Neural cell (in vitro differentiated cells): ENCODE measurements around the gene NKIRAS1. TPM values are rescaled to one million over a fixed set of nuclear protein-coding genes. Genes with fewer than 3 reads are reported as not detected.

Experiments used
- H2AFZ ChIP-seq: fragments of 200-600, 300-800 bp; sonication (generic), shearing (Covaris generic); 2 replicates; pipeline ENCODE4 v1.6.0; 2014; ENCODE audit warnings: low read depth, mild to moderate bottlenecking, antibody characterized with exemption, low read length, moderate library complexity
- H3F3A ChIP-seq: fragments of 200-600 bp; shearing (Covaris generic); 2 replicates; pipeline ENCODE4 v1.6.1; 2016; ENCODE audit warnings: mild to moderate bottlenecking, moderate library complexity, mixed read lengths, antibody characterized with exemption, low read length; ENCODE audit not compliant: insufficient read depth, poor library complexity, severe bottlenecking
- H3K27ac ChIP-seq: fragments of 200-600, 300-800 bp; sonication (generic), shearing (Covaris generic); 2 replicates; pipeline ENCODE4 v1.5.1; 2014; ENCODE audit warnings: mild to moderate bottlenecking, low read length, moderate library complexity
- H3K27me3 ChIP-seq: fragments of 300-800, 200-600 bp; sonication (generic), shearing (Covaris generic); 2 replicates; pipeline ENCODE4 v1.6.0; 2014; ENCODE audit warnings: mild to moderate bottlenecking, low read depth, low read length, moderate library complexity; ENCODE audit not compliant: insufficient read depth
- H3K36me3 ChIP-seq: fragments of 300-800, 200-600 bp; sonication (generic), shearing (Covaris generic); 2 replicates; pipeline ENCODE4 v1.5.1; 2014; ENCODE audit warnings: mild to moderate bottlenecking, antibody characterized with exemption, low read length, moderate library complexity; ENCODE audit not compliant: insufficient read depth
- H3K4me2 ChIP-seq: fragments of 300-800, 200-600 bp; sonication (generic), shearing (Covaris generic); 2 replicates; pipeline ENCODE4 v1.6.0; 2014; ENCODE audit warnings: mild to moderate bottlenecking, low read length
- H3K4me3 ChIP-seq: fragments of 300-800, 200-600 bp; sonication (generic), shearing (Covaris generic); 2 replicates; pipeline ENCODE4 v1.5.1; 2014; ENCODE audit warnings: mild to moderate bottlenecking, low read length, moderate library complexity
- H3K79me2 ChIP-seq: fragments of 200-600 bp; shearing (Covaris generic); replicated peaks from 2 replicates; pipeline ENCODE4 v1.6.0; 2014; ENCODE audit warnings: mild to moderate bottlenecking, low read length, moderate library complexity; ENCODE audit not compliant: insufficient read depth
- H3K9ac ChIP-seq: fragments of 300-800, 200-600 bp; sonication (generic), shearing (Covaris generic); 2 replicates; pipeline ENCODE4 v1.6.1; 2016; ENCODE audit warnings: mild to moderate bottlenecking, low read length, mixed read lengths
- H3K9me2 ChIP-seq: fragments of 200-600 bp; shearing (Covaris generic); 2 replicates; pipeline ENCODE4 v1.6.1; 2016; ENCODE audit warnings: mild to moderate bottlenecking, low read length, mixed read lengths; ENCODE audit not compliant: insufficient read depth
- H3K9me3 ChIP-seq: fragments of 200-600, 300-800 bp; sonication (generic), shearing (Covaris generic); 2 replicates; pipeline ENCODE4 v1.6.1; 2016; ENCODE audit warnings: mild to moderate bottlenecking, mixed run types, low read length, moderate library complexity, mixed read lengths
- H4K20me1 ChIP-seq: fragments of 200-600 bp; shearing (Covaris generic); 2 replicates; pipeline ENCODE4 v1.6.1; 2016; ENCODE audit warnings: mild to moderate bottlenecking, mixed run types; ENCODE audit not compliant: insufficient read depth
- EP300 ChIP-seq: fragments of 450-650 bp; conservative IDR thresholded peaks from 2 replicates; pipeline ENCODE4 v1.6.1; 2014; ENCODE audit warnings: antibody characterized with exemption, mild to moderate bottlenecking, moderate library complexity; ENCODE audit not compliant: poor library complexity, severe bottlenecking
- EZH2 ChIP-seq: fragments of 200-600, 300-800 bp; shearing (Covaris generic), sonication (generic); IDR thresholded peaks from 2 replicates; pipeline ENCODE4 v1.6.1; 2014; ENCODE audit warnings: antibody characterized with exemption, low read length, borderline replicate concordance, mild to moderate bottlenecking; ENCODE audit not compliant: insufficient read depth, poor library complexity, severe bottlenecking
- MXI1 ChIP-seq: fragments of 450-650 bp; conservative IDR thresholded peaks from 2 replicates; pipeline ENCODE4 v1.6.1; 2014; ENCODE audit warnings: antibody characterized with exemption, mild to moderate bottlenecking; ENCODE audit not compliant: poor library complexity, severe bottlenecking
- POLR2AphosphoS5 ChIP-seq: IDR thresholded peaks from 2 replicates; pipeline ENCODE4 v1.6.1; 2012
- RAD21 ChIP-seq: fragments of 450-650 bp; conservative IDR thresholded peaks from 2 replicates; pipeline ENCODE4 v1.6.1; 2014; ENCODE audit warnings: antibody characterized with exemption, mild to moderate bottlenecking, moderate library complexity
- SMC3 ChIP-seq: fragments of 450-650 bp; conservative IDR thresholded peaks from 2 replicates; pipeline ENCODE4 v1.6.1; 2014; ENCODE audit warnings: antibody characterized with exemption, mild to moderate bottlenecking, moderate library complexity; ENCODE audit not compliant: poor library complexity
- TAF1 ChIP-seq: IDR thresholded peaks from 2 replicates; pipeline ENCODE4 v1.6.1; 2012; ENCODE audit warnings: low read depth
- polyA plus RNA-seq: library from polyadenylated mRNA; depleted of rRNA; stranded (reverse); fragments of >200 nt; gene quantifications from 2 replicates; pipeline ENCODE4 v1.2.3, GENCODE V29; 2014
- TF ChIP-seq, protein P1 (sequence below): fragments of 450-650 bp; IDR thresholded peaks from 2 replicates; pipeline ENCODE4 v1.5.1; 2014; ENCODE audit warnings: antibody characterized with exemption, mild to moderate bottlenecking, moderate library complexity; ENCODE audit not compliant: poor library complexity, severe bottlenecking
- TF ChIP-seq, protein P2 (sequence below): IDR thresholded peaks from 2 replicates; pipeline ENCODE4 v1.6.1; 2012; ENCODE audit warnings: borderline replicate concordance

The NKIRAS1 gene
- polyA plus RNA-seq, 1 donor from 2014 or later, result 42.1 TPM

DNA sequence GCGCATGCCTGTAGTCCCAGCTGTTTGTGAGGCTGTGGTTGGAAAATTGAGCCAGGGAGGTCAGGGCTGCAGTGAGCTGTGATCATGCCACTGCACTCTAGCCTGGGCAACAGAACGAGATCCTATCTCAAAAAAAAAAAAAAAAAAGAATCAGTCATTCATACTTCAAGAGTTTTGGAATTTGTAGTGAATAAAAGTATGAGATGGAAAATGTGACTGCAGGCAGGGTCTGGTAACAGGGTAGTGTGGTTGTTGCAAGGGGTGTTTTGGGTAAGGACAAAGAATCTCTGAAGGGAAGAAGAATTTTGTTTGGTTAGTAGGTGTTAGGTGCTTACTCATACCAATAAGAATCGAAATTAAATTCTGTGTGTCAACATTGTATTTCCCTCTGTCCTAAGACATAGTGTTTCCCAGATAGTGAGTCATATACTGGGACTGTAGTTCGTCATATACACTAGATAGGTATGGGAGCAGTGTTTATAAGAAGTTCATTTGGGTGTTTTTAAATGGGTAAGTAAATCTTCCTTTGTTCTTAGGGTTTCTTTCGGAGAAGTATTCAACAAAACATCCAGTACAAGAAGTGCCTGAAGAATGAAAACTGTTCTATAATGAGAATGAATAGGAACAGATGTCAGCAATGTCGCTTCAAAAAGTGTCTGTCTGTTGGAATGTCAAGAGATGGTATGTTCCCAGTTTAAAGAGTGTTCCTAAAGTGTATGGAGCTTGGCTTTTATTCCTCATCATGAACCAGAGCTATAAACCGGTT lies 42.5 kb upstream of the NKIRAS1 start:
- Histone ChIP-seq H3K9me2 (no peaks in the 10 kb centered on the region), H3K4me3 (no peak overlapping the region), H3K27me3 (no peaks in the 10 kb centered on the region), H3K27ac (no peak overlapping the region), H3K4me2 (no peak overlapping the region), H3F3A (no peaks in the 10 kb centered on the region), H3K36me3 (peaks cover 6% of the 10 kb centered on the region), H2AFZ (no peak overlapping the region), H3K79me2 (no peaks in the 10 kb centered on the region), H4K20me1 (no peaks in the 10 kb centered on the region), H3K9ac (no peak overlapping the region), H3K9me3 (no peaks in the 10 kb centered on the region)
- TF ChIP-seq TAF1 (no peak), MXI1 (no peak), POLR2AphosphoS5 (no peak), EZH2 (no peak), SMC3 (no peak), EP300 (no peak), RAD21 (no peak)
- TF ChIP-seq, protein P1, sequence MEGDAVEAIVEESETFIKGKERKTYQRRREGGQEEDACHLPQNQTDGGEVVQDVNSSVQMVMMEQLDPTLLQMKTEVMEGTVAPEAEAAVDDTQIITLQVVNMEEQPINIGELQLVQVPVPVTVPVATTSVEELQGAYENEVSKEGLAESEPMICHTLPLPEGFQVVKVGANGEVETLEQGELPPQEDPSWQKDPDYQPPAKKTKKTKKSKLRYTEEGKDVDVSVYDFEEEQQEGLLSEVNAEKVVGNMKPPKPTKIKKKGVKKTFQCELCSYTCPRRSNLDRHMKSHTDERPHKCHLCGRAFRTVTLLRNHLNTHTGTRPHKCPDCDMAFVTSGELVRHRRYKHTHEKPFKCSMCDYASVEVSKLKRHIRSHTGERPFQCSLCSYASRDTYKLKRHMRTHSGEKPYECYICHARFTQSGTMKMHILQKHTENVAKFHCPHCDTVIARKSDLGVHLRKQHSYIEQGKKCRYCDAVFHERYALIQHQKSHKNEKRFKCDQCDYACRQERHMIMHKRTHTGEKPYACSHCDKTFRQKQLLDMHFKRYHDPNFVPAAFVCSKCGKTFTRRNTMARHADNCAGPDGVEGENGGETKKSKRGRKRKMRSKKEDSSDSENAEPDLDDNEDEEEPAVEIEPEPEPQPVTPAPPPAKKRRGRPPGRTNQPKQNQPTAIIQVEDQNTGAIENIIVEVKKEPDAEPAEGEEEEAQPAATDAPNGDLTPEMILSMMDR, result no peak
- TF ChIP-seq, protein P2, sequence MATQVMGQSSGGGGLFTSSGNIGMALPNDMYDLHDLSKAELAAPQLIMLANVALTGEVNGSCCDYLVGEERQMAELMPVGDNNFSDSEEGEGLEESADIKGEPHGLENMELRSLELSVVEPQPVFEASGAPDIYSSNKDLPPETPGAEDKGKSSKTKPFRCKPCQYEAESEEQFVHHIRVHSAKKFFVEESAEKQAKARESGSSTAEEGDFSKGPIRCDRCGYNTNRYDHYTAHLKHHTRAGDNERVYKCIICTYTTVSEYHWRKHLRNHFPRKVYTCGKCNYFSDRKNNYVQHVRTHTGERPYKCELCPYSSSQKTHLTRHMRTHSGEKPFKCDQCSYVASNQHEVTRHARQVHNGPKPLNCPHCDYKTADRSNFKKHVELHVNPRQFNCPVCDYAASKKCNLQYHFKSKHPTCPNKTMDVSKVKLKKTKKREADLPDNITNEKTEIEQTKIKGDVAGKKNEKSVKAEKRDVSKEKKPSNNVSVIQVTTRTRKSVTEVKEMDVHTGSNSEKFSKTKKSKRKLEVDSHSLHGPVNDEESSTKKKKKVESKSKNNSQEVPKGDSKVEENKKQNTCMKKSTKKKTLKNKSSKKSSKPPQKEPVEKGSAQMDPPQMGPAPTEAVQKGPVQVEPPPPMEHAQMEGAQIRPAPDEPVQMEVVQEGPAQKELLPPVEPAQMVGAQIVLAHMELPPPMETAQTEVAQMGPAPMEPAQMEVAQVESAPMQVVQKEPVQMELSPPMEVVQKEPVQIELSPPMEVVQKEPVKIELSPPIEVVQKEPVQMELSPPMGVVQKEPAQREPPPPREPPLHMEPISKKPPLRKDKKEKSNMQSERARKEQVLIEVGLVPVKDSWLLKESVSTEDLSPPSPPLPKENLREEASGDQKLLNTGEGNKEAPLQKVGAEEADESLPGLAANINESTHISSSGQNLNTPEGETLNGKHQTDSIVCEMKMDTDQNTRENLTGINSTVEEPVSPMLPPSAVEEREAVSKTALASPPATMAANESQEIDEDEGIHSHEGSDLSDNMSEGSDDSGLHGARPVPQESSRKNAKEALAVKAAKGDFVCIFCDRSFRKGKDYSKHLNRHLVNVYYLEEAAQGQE, result no peak

DNA sequence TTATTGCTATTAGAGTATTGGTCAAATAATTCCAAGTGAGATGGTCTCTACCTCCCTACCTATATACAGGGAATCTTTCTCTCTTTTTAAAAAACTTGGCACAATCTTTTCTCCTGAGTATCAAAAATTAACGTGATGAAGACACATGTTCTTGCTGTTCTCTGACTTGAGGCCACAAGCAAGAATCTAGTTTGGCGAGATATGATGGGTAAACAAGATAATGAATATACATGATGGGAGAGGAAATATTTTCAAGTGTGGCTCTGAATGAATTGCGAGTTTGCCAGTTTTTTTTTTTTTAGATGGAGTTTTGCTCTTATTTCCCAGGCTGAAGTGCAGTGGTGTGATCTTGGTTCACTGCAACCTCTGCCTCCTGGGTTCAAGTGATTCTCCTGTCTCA lies 39.9 kb upstream of the NKIRAS1 start:
- no peak overlapping the region for H3K4me3 ChIP-seq
- no peak overlapping the region for H3K9ac ChIP-seq
- H4K20me1 ChIP-seq, result no peaks in the 10 kb centered on the region
- H3K4me2 ChIP-seq, result no peak overlapping the region
- H3K9me3 ChIP-seq, result no peaks in the 10 kb centered on the region
- peaks cover 17% of the 10 kb centered on the region for H3K79me2 ChIP-seq
- H3K9me2 ChIP-seq, result no peaks in the 10 kb centered on the region
- TF ChIP-seq EZH2 (no peak), RAD21 (no peak), SMC3 (no peak), EP300 (no peak), TAF1 (no peak), MXI1 (no peak), POLR2AphosphoS5 (no peak)
- TF ChIP-seq, protein P1, result no peak
- TF ChIP-seq, protein P2, result no peak
- no peak overlapping the region for H3K27ac ChIP-seq
- no peaks in the 10 kb centered on the region for H3K27me3 ChIP-seq
- H2AFZ ChIP-seq, result no peak overlapping the region
- H3F3A ChIP-seq, result no peaks in the 10 kb centered on the region
- no peaks in the 10 kb centered on the region for H3K36me3 ChIP-seq
